NCI-H1436 treated with DMSO at 0.1 percent for 48 hours (cell line): Measurements from ENCODE around the gene MMP24.
"Not testable (repeated sequence)": the region's sequence is repeated elsewhere in the genome, so short reads cannot be mapped to it uniquely, and the experiment has no call there.

Source experiments
- DNase-seq: peaks from one replicate; lab custom pipeline; 2025; lab: John Stamatoyannopoulos, UW

Gene MMP24

DNA sequence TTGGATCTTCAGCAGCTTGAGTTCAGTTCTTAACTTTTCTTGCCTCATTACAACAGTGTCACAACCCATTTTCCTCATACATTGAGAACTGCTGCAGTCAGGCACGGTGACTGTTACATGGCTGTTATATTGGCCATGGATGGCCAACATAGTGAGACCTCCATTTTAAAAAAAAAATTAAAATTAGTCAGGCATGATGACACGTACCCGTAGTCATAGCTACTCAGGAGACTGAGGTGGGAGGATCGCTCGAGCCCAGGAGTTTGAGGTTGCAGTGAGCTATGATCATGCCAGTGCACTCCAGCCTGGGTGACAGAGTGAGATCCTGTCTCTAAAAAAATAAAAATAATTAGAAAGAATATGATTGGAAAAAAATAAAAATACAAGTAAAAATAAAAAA lies 9.9 kb upstream of the MMP24 start:
- DNase-seq, result no peak

- no peak for DNase-seq
Measured at GRCh38 chr20:35223941-35224340, 2.5 kb upstream of the MMP24 start.

GRCh38 chr20:35224536-35224935 lies 2.0 kb upstream of the MMP24 start:
- no peak for DNase-seq

DNA sequence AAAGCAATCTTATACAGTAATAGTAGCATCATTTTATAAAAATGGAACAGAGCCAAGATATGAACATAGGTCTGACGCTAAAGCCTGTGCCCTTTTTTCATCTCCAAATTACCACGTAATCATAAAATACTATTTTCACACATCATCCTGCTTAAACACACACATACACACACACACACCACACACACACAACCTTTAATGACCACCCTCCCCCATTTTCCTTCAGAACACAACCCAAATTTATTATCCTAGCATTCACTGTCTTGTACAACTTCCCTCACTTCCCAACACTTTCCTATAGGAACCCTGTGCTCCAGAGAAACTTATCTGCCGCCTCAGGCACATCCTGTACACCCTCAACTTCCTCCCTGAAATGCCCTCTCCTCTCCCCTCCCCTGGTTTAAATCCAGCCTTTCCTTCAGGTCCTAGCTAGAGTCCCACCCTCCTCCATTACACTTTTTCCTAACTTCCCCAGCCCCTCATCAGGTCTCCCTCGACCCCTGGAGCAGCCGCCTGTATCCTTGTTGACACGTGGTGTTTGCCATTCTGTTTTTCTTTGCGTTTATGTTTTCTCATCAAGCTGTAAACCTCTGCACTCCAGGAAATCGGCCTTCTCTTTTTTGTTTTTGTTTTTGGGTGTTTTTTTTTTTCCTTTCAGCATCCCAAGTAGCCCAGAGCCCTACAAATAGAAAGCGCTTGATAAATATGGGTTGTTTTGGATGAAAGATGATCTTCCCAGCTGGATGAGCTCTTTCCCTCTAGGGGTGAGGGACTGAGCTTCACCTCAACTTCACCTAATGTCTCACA lies 968 bp upstream of the MMP24 start:
- DNase-seq, result no peak

DNA sequence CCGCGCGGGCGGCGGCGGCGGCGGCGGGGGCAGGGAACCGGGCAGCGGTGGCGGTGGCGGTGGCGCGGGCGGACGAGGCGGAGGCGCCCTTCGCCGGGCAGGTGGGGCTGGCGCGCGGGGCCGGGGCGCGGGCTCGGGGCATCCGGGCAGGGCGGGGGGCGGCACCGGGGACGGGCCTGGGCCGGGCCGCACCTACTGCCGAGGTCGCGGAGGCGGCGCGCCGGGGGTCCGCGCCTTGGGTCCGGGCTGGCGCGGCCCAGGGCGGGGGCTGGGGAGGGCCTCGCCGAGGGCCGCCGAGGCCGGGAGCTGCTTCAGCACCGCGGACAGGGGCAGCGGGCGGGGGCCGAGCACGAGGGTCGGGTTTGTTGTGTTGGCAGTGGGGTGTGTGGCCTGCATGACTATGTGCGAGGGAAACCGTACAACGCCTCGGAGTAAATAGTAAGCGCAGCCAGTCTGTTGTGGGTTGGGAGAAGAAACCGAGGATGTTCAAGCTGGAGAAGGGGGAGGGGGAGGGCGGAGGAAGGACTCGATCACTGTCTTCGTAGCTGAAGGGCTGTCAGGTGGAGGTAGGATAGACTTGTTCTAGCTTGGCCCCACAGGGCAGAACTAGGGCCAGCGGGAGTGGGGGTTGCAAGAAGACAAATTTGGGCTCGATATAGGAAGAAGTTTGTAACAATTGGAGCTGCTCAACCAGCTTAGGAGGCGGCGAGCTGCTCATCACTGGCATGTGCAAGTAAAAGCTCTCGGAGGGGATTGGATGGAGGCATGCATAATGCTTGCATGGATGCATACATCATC lies 593 bp downstream of the MMP24 start:
- no peak for DNase-seq

DNA sequence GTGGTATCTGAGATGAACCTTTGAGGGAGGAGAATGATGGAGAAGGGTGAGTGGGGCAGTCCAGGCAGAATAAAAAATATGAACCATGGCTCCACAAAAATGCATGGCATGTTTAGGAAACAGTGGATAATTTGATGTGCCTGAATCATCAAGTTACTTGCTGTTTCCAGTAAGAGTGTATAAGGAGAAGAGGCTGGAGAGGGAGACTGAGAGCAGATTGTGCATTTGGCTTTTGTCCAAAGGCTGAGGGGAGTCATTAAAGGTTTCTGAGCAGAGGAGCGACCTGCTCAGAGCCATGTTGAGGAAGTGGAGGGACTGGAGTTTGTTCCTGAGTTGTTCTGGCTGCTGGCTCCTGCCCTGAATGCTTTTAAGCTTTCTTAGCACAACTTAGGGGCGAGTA lies 6.1 kb downstream of the MMP24 start:
- DNase-seq, result no peak

GRCh38 chr20:35235881-35236280 lies 9.4 kb downstream of the MMP24 start:
- DNase-seq, result no peak

DNA sequence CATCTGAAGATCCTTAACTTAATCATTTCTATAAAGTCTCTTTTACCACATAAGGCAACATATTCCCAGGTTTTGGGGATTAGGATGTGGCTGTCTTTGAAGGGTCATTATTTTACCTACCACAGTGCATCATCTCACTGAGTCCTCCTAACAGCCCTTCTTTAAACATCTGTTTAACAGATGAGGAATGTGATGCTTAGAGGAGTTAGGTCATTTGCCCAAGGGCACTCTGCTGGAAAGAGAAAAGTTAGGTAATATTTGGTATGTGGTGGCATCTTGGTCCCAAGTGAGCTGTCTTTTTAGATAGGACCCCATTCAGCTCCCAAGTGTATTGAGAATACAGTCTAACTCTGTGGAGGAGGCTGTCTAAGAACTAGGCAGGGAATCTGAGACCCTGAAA lies 11.0 kb downstream of the MMP24 start:
- no peak for DNase-seq

DNA sequence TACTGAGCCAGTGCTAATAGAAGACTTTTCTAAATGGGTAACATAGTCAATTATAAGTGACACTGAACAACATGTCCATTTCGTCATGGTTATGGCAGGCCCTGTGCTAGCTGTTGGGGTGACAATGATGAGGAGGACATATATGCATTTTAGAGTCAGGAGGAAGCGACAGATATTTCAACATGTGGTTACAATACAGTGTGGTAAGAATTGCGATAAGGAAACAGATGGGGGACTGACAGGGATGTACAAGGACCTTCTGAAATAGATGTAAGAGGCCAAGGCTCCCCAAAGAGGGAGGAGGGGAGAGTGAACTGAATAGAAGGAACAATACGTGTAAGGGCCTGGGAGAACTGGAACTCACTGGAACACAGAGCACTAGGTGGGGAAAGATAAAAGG lies 11.7 kb downstream of the MMP24 start:
- no peak for DNase-seq

- no peak for DNase-seq
Measured at GRCh38 chr20:35238735-35239134, 12.2 kb downstream of the MMP24 start.

GRCh38 chr20:35240083-35240810 lies 13.8 kb downstream of the MMP24 start:
- no peak for DNase-seq

GRCh38 chr20:35240811-35241293 lies 14.4 kb downstream of the MMP24 start:
- DNase-seq, result no peak

- DNase-seq, result no peak
Measured at GRCh38 chr20:35243317-35243716, 16.8 kb downstream of the MMP24 start.

DNA sequence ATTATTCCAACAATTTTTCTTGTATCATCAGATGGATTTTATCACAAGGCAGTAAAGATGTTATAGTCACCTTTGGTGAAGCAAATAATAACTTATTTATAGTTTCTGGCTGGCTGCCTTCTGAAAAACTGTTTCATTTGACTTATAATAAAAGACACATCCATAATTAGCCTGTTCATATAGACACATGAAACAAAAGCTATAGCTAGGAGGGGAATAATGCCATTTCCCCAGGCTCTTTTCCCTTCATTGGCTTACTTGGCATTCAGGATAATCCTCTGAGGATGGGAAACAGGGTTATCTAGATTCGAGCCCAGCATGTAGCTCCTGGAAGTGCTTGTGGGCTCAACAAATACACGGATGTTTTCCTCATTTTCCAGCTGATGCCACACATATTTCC lies 17.5 kb downstream of the MMP24 start:
- DNase-seq, result no peak

DNA sequence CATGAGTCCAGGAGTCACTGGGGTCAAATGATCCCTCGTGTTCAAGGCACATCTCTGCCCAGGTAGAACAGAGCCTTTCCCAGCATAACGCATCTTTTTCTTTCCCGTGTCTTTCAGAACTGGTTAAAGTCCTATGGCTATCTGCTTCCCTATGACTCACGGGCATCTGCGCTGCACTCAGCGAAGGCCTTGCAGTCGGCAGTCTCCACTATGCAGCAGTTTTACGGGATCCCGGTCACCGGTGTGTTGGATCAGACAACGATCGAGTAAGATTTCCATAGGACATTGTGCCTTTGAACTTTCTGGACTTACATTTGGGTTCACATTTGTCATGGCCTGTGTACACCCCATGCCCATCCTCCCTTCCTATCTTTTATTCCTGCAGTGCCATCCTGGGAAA lies 20.2 kb downstream of the MMP24 start:
- no peak for DNase-seq

DNA sequence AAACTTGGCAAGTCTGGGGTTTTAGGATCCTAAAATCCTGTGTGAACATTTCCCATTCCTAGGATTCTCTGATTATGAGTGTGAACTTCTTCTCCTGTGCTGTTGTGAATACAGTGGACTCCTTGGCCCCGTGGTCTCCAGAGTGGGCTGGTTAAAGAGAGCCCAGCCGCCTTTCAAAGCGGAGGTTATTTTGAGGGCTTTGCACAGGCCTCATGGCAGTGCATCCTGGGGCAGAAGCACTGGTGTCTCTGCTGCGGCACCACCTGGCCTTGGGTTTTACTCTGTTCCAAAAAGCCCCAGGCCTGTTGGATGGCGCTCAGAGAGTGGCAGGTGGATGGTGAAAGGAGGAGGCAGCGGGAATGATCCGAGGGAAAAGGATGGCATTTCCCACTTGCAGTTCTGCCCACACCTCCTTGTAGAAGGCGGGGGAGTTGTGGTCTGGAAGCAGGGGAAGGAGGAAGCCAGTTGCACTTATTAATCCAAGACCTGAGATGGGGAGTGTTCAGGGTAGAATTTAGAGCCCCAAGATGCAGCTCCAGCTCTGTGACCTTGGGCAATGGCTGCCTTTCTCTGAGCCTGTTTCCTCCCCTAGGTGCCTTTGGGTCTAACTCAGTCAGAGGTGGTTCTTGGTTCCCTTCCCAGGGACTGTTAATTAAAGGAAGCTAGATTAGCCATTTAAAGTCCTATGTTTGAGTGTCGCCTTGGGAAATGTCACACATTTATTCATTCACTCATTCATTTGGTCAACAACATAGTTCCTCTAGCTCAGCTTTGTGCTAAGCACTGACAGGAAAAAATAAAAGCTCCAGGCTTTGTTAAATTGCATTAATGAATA lies 22.4 kb downstream of the MMP24 start:
- no peak for DNase-seq

GRCh38 chr20:35251613-35251940 lies 25.1 kb downstream of the MMP24 start:
- no peak for DNase-seq

- DNase-seq, result no peak
Measured at GRCh38 chr20:35252037-35252461, 25.6 kb downstream of the MMP24 start.

- DNase-seq, result not testable (repeated sequence)
Measured at GRCh38 chr20:35252598-35252997, 26.1 kb downstream of the MMP24 start.

DNA sequence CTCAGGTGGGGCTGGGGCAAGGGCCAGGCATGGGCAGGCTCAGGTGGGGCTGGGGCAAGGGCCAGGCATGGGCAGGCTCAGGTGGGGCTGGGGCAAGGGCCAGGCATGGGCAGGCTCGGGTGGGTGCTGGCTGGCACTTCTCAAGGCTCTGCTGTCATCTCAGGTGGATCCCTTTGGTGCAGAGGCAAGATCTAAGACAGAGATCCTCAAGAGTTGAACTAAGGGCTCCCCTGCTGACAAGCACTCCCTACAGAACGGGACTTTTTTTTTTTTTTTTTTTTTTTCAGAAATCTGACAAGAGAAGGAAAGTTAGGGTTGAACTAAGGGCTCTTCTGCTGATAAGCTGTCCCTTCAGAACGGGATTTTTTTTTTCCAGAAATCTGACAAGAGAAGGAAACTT lies 26.5 kb downstream of the MMP24 start:
- no peak for DNase-seq

DNA sequence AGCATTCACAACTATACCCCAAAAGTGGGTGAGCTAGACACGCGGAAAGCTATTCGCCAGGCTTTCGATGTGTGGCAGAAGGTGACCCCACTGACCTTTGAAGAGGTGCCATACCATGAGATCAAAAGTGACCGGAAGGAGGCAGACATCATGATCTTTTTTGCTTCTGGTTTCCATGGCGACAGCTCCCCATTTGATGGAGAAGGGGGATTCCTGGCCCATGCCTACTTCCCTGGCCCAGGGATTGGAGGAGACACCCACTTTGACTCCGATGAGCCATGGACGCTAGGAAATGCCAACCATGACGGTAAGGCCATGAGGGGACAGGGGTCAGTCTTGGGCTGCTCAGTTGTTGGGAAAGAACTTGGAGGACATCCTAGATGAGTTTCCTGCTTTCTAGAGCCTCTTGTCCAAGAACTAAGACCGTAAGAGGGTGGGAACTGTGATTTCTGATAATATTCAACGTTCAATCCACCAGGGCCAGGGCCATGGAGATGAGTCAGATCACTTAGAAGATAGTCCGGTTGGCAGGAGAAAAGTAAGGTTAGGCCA lies 28.0 kb downstream of the MMP24 start:
- DNase-seq, result no peak
